ENCODE data around the gene PIGO. TPM values are rescaled to one million over a fixed set of nuclear protein-coding genes. Genes with fewer than 3 reads are reported as not detected.

The PIGO gene
- total and polyA plus RNA-seq, 9 of the 15 experiments (the other 6 are each of a cell fraction or from before 2014, with no cell fraction given), result 5.4 to 13.7 (median 9.7) TPM

- TF ChIP-seq E2F1 (CRISPR knock-in tag; IDR thresholded peaks at IDR 0.05), result no peak
- TF ChIP-seq PTRF (tag; IDR thresholded peaks at IDR 0.05), result no peak
- TF ChIP-seq ZNF224 (CRISPR knock-in tag; IDR thresholded peaks at IDR 0.05), result no peak
- peak; percentile 94 for TF ChIP-seq MEIS2 (IDR thresholded peaks at IDR 0.05; ENCODE audit: partially characterized antibody)
- no peak for TF ChIP-seq FOXA3 (CRISPR knock-in tag; conservative IDR thresholded peaks at IDR 0.05 in 1 of 2, IDR thresholded peaks at IDR 0.05 in 1 of 2)
- no peak for TF ChIP-seq COPS2 (conservative IDR thresholded peaks at IDR 0.05)
- TF ChIP-seq RBM17 (IDR thresholded peaks at IDR 0.05; ENCODE audit: borderline replicate concordance, low read depth, low read length), result no peak
- TF ChIP-seq ZNF511 (CRISPR knock-in tag; IDR thresholded peaks at IDR 0.05), result no peak
- TF ChIP-seq ETS2 (tag; IDR thresholded peaks at IDR 0.05; ENCODE audit: borderline replicate concordance, poor library complexity, severe bottlenecking), result no peak
These were observed 38.5 kb upstream of the PIGO start (continued) for GRCh38 chr9:35134920-35135319.

All from K562 (cell line).